ENCODE measurements around the gene GALNT15. TPM values are rescaled to one million over a fixed set of nuclear protein-coding genes. Genes with fewer than 3 reads are reported as not detected.

GALNT15 gene
- total RNA-seq, 1 donor from 2014 or later: not detected

DNA sequence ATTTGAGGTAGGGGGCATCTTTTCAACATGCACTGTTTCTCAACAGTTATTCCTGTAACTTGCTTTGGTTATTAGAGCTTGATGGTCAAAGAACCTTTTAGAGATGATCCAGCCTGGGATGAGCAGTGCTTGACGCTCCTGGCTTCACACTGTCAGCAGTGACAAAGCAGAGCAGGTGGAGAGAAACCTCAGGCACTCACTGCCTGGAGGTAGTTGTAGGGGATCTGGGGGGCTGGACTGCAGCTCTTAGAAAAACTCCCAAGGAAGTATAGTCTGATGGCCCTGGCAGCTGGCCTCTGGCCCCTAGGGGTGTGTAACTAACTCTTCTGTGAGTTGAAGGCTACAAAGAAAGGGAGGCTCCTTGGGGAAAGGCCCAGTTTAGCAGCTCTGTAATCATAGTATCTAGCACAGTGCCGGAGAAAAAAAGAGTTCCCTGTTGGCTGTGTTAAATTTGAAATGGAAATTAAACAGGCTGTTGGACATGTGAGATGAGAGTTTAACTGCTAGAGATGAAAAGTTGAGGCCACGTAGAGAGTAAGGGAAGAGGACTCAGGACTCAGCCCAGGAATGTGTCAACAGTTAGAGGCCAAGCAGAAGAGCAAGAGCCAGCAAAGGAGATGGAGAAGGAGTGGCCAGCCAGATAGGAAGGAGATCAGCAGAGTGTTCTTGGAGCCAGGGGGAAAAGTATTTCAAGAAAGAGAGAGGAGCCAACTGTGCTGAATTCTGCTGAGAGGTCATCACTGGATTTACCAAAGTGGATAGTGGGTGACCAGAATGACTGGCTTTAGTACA is 104.7 kb downstream of the GALNT15 start:
- peaks cover 7% of the 10 kb centered on the region for H3K4me1 Mint-ChIP-seq (ENCODE audit: low read depth)
- H3K27me3 Mint-ChIP-seq (ENCODE audit: low read depth): no peaks in the 10 kb centered on the region

DNA sequence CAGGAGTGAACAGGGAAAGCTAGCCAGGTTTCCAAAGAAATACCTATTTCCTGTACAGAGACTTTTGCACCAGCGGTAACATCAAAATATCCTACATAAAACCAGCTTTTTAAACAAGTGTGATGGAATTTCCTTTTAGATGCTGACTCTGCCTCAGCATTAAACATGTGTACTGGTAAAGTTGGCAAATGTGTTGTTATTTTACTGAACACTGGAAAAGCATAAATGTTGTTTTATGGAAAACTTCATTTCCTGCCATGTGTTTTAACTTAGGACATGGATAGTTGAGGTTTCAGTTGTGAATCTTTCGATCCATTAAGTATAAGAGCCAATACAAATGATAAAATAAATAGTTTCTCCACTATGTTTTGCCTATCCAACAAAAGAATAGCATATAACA is 106.2 kb downstream of the GALNT15 start:
- DNase-seq (ENCODE audit: low spot score): no peak
- Mint-ChIP-seq H3K27me3 (ENCODE audit: low read depth) (no peaks in the 10 kb centered on the region), H3K36me3 (ENCODE audit: low read depth) (peaks cover 32% of the 10 kb centered on the region), H3K9me3 (no peaks in the 10 kb centered on the region), H3K27ac (no peak overlapping the region), H3K4me3 (ENCODE audit: low read depth) (no peak overlapping the region), H3K4me1 (ENCODE audit: low read depth) (peaks cover 19% of the 10 kb centered on the region)
- intact Hi-C loops (cut with micrococcal nuclease): loop anchor here (10.0 kb wide), 1 partner anchor 954 kb away; no protein-coding TSS in a partner anchor

More for the DNA sequence above, 104.7 kb downstream of the GALNT15 start:
- no peaks in the 10 kb centered on the region for H3K9me3 Mint-ChIP-seq
- H3K4me3 Mint-ChIP-seq (ENCODE audit: low read depth): no peak overlapping the region
- no peak overlapping the region for H3K27ac Mint-ChIP-seq
- DNase-seq (ENCODE audit: low spot score): no peak
- intact Hi-C loops (cut with micrococcal nuclease): no loop called here
- peaks cover 29% of the 10 kb centered on the region for H3K36me3 Mint-ChIP-seq (ENCODE audit: low read depth)

Other genes starting within 250 kb of the GALNT15 start
- gene DPH3, start 90.3 kb downstream of the GALNT15 start, total RNA-seq: 22.7 and 23.1 TPM in 2 replicates
- 18.7 and 20.5 TPM in 2 replicates for gene OXNAD1, start 90.5 kb downstream of the GALNT15 start, total RNA-seq